GM21529 (cell line): Measurements from ENCODE around the gene PSMG2.
"Not testable (repeated sequence)": the region's sequence is repeated elsewhere in the genome, so short reads cannot be mapped to it uniquely, and the experiment has no call there.

Source experiments
- ATAC-seq: cut with Tn5 transposase; IDR thresholded peaks from one replicate; pipeline ENCODE4 v1.9.1; 2021; ENCODE audit not compliant: unreplicated experiment

The PSMG2 gene

GRCh38 chr18:12758566-12758965 is 55.7 kb downstream of the PSMG2 start:
- not testable (repeated sequence) for ATAC-seq

GRCh38 chr18:12765126-12765525 is 62.3 kb downstream of the PSMG2 start:
- no peak for ATAC-seq

- ATAC-seq, result no peak
Observed at GRCh38 chr18:12765586-12765985, 62.7 kb downstream of the PSMG2 start.

- ATAC-seq, result no peak
Observed at GRCh38 chr18:12766986-12767433, 64.2 kb downstream of the PSMG2 start.

- ATAC-seq, result no peak
Observed at GRCh38 chr18:12767580-12768155, 64.8 kb downstream of the PSMG2 start.

- ATAC-seq, result no peak
Observed at GRCh38 chr18:12768625-12769024, 65.8 kb downstream of the PSMG2 start.

GRCh38 chr18:12769136-12769535 is 66.3 kb downstream of the PSMG2 start:
- no peak for ATAC-seq

GRCh38 chr18:12769644-12770440 is 67.0 kb downstream of the PSMG2 start:
- ATAC-seq, result no peak

GRCh38 chr18:12770469-12771219 is 67.8 kb downstream of the PSMG2 start:
- ATAC-seq, result no peak

GRCh38 chr18:12772111-12772510 is 69.3 kb downstream of the PSMG2 start:
- no peak for ATAC-seq

GRCh38 chr18:12773369-12773768 is 70.5 kb downstream of the PSMG2 start:
- ATAC-seq, result no peak

- no peak for ATAC-seq
Observed at GRCh38 chr18:12774982-12775381, 72.1 kb downstream of the PSMG2 start.
